Lung (tissue), 12 donors: ENCODE results near the gene CSF2RB. TPM values are rescaled to one million over a fixed set of nuclear protein-coding genes. Genes with fewer than 3 reads are reported as not detected.

Experiments
- ATAC-seq: fragments of 200-7000 bp; cut with Tn5 transposase; one replicate; pipeline ENCODE4 v1.9.1; 2020; ENCODE audit warnings: moderate number of reproducible peaks; ENCODE audit not compliant: insufficient read depth, low FRiP score
- DNase-seq, 3 donors: peaks; one replicate each; pipeline ENCODE4 v3.0.0-alpha.2; 2013 to 2017
- H3K27ac ChIP-seq, 2 donors: one replicate each; pipeline ENCODE4 v1.5.1; 2013; ENCODE audit warnings: mild to moderate bottlenecking in 2 of 2, moderate library complexity in 2 of 2, control low read depth in 1 of 2, inconsistent platforms in 1 of 2, low read depth in 1 of 2, low read length in 1 of 2
- H3K27me3 ChIP-seq, 3 donors: one replicate each; pipeline ENCODE4 v1.5.1; 2013; ENCODE audit warnings: low read length in 2 of 3; ENCODE audit not compliant: control insufficient read depth in 3 of 3, insufficient read depth in 3 of 3
- H3K36me3 ChIP-seq, 4 donors: one replicate each; pipeline ENCODE4 v1.5.1; 2013; ENCODE audit warnings: low read length in 4 of 4, mild to moderate bottlenecking in 1 of 4, moderate library complexity in 1 of 4; ENCODE audit not compliant: control insufficient read depth in 4 of 4, insufficient read depth in 4 of 4
- H3K4me1 ChIP-seq, 5 donors: one replicate each; pipeline ENCODE4 v1.5.1; 2013; ENCODE audit warnings: low read length in 5 of 5, mild to moderate bottlenecking in 2 of 5, moderate library complexity in 1 of 5; ENCODE audit not compliant: control insufficient read depth in 5 of 5, insufficient read depth in 5 of 5
- H3K4me3 ChIP-seq: one replicate; pipeline ENCODE4 v1.5.1; 2013; ENCODE audit warnings: mild to moderate bottlenecking, control low read depth, moderate library complexity
- H3K9ac ChIP-seq, 2 donors: one replicate each; pipeline ENCODE4 v1.5.1; 2013; ENCODE audit warnings: low read length in 2 of 2, control low read depth in 1 of 2; ENCODE audit not compliant: insufficient read depth in 1 of 2
- H3K9me3 ChIP-seq, 4 donors: one replicate each; pipeline ENCODE4 v1.5.1; 2013; ENCODE audit warnings: low read length in 3 of 4, mild to moderate bottlenecking in 1 of 4, moderate library complexity in 1 of 4; ENCODE audit not compliant: control insufficient read depth in 4 of 4, insufficient read depth in 3 of 4
- WGBS, 2 donors: extraction: QIAGEN DNeasy Blood & Tissue Kit; methylation state at CpG; one replicate each; pipeline ENCODE4 v1.1.7; 2013; 5-methylcytosine and 5-hydroxymethylcytosine counted together
- polyA plus RNA-seq, 2 donors: library from polyadenylated mRNA; stranded (reverse); fragments of 200-250 nt; gene quantifications; one replicate each; pipeline ENCODE4 v1.2.1, GENCODE V29; 2013
- total RNA-seq, 2 donors: library from RNA; depleted of rRNA in 1 of 2; stranded (reverse); fragments of >200 nt in 1 of 2; gene quantifications; one replicate each; pipeline ENCODE4 v1.2.1, GENCODE V29; 2014 to 2021
- TF ChIP-seq, protein P1 (sequence below): IDR thresholded peaks from 2 replicates; pipeline ENCODE4 v1.5.1; 2012; ENCODE audit warnings: mild to moderate bottlenecking; ENCODE audit errors: control extremely low read depth, extremely low read depth
- donor health status: control.
- donor health status: control.
- donor health status: Bipolar disorder and iron deficiency.
- donor health status: healthy.
- donor health status: DM: yes; HTN: yes; CAD: no.

The CSF2RB gene
- total and polyA plus RNA-seq, 4 donors, result 6.6 to 72.8 (median 20.6) TPM

GRCh38 chr22:36964106-36964505 is 50.7 kb downstream of the CSF2RB start:
- TF ChIP-seq, protein P1, sequence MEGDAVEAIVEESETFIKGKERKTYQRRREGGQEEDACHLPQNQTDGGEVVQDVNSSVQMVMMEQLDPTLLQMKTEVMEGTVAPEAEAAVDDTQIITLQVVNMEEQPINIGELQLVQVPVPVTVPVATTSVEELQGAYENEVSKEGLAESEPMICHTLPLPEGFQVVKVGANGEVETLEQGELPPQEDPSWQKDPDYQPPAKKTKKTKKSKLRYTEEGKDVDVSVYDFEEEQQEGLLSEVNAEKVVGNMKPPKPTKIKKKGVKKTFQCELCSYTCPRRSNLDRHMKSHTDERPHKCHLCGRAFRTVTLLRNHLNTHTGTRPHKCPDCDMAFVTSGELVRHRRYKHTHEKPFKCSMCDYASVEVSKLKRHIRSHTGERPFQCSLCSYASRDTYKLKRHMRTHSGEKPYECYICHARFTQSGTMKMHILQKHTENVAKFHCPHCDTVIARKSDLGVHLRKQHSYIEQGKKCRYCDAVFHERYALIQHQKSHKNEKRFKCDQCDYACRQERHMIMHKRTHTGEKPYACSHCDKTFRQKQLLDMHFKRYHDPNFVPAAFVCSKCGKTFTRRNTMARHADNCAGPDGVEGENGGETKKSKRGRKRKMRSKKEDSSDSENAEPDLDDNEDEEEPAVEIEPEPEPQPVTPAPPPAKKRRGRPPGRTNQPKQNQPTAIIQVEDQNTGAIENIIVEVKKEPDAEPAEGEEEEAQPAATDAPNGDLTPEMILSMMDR, result no peak
- H3K4me1 ChIP-seq, result no peaks in the 10 kb centered on the region
- no peak overlapping the region for H3K27ac ChIP-seq
- ATAC-seq (no peak), DNase-seq (no peak)
- H3K36me3 ChIP-seq, result no peaks in the 10 kb centered on the region
- H3K4me3 ChIP-seq, result no peak overlapping the region
- peaks cover 0 to 2% (median 0%) of the 10 kb centered on the region in 4 donors for H3K9me3 ChIP-seq
- H3K27me3 ChIP-seq, result peaks cover 0 to 5% (median 2%) of the 10 kb centered on the region in 3 donors
- no peak overlapping the region for H3K9ac ChIP-seq

- no peaks in the 10 kb centered on the region for H3K4me1 ChIP-seq
- ATAC-seq, result no peak
Measured at GRCh38 chr22:36965696-36966095, 52.3 kb downstream of the CSF2RB start.

GRCh38 chr22:36966851-36967540 is 53.6 kb downstream of the CSF2RB start:
- no peak for ATAC-seq
- Histone ChIP-seq H3K27me3 (peaks cover 0 to 2% (median 0%) of the 10 kb centered on the region in 3 donors), H3K4me3 (no peak overlapping the region), H3K27ac (no peak overlapping the region), H3K9ac (no peak overlapping the region), H3K4me1 (peaks cover 0 to 7% (median 0%) of the 10 kb centered on the region in 5 donors), H3K9me3 (peaks cover 0 to 2% (median 0%) of the 10 kb centered on the region in 4 donors), H3K36me3 (no peaks in the 10 kb centered on the region)
- TF ChIP-seq, protein P1, result no peak
- WGBS, 2 donors, result 74% methylated on average over 11 of the region's 11 CpGs
- no peak for DNase-seq

More at GRCh38 chr22:36965696-36966095, 52.3 kb downstream of the CSF2RB start:
- H3K9me3 ChIP-seq, result peaks cover 0 to 2% (median 0%) of the 10 kb centered on the region in 4 donors
- no peak overlapping the region for H3K27ac ChIP-seq
- TF ChIP-seq, protein P1, result no peak
- H3K4me3 ChIP-seq, result no peak overlapping the region
- H3K27me3 ChIP-seq, result peaks cover 0 to 5% (median 2%) of the 10 kb centered on the region in 3 donors
- no peak for DNase-seq
- no peak overlapping the region for H3K9ac ChIP-seq
- WGBS, 2 donors, result 46 to 65% methylated on average over 2 of the region's 2 CpGs
- no peaks in the 10 kb centered on the region for H3K36me3 ChIP-seq
